Lower leg skin (tissue), 4 donors: ENCODE measurements around the gene LRRN3. TPM values are rescaled to one million over a fixed set of nuclear protein-coding genes. Genes with fewer than 3 reads are reported as not detected.

Experiments used
- DNase-seq, 2 donors: peaks; one replicate each; pipeline ENCODE4 v3.0.0-alpha.2; 2019; ENCODE audit warnings: low spot score in 2 of 2
- H3K4me3 ChIP-seq: fragments of 200-600 bp; sonication (generic); 2 replicates; pipeline ENCODE4 v1.5.1; 2017; ENCODE audit warnings: mild to moderate bottlenecking, low read depth; ENCODE audit not compliant: poor library complexity, severe bottlenecking
- CTCF ChIP-seq, 3 donors: fragments of 450-650 bp; IDR thresholded peaks; one replicate each; pipeline ENCODE4 v1.5.1; 2016; ENCODE audit warnings: antibody characterized with exemption in 3 of 3, mild to moderate bottlenecking in 3 of 3, moderate library complexity in 2 of 3
- POLR2A ChIP-seq, 2 donors: fragments of 450-650 bp; IDR thresholded peaks; one replicate each; pipeline ENCODE4 v1.6.1; 2016 to 2017; ENCODE audit warnings: antibody characterized with exemption in 2 of 2, mild to moderate bottlenecking in 1 of 2, moderate library complexity in 1 of 2
- WGBS, 2 donors: methylation state at CpG; one replicate each; pipeline ENCODE4 v1.1.5; 2018; 5-methylcytosine and 5-hydroxymethylcytosine counted together
- intact Hi-C: fragments of 100-400 bp; cut with DNase I; formaldehyde crosslinking; loops from one replicate; pipeline ENCODE4 v1.15.0; 2023; ENCODE audit warnings: low total_unique reads
- total RNA-seq, 4 donors: library from RNA; depleted of rRNA; stranded (reverse); fragments of >200 nt; gene quantifications; one replicate each; pipeline ENCODE4 v1.1.0, GENCODE V29; 2016

Gene LRRN3
- total RNA-seq, 4 donors from 2014 or later: 0.16 TPM; not detected in 3

GRCh38 chr7:111074071-111074747, 16.7 kb upstream of the LRRN3 start:
- TF ChIP-seq POLR2A (IDR thresholded peaks at IDR 0.05) (no peak), CTCF (IDR thresholded peaks at IDR 0.05) (no peak)
- intact Hi-C loops: no loop called here
- no peak for DNase-seq
- H3K4me3 ChIP-seq: no peak overlapping the region
- WGBS, 2 donors: 35% methylated on average over 3 of the region's 3 CpGs

GRCh38 chr7:111074748-111075146, 16.2 kb upstream of the LRRN3 start:
- 56 to 59% methylated on average over 6 of the region's 6 CpGs for WGBS, 2 donors
- TF ChIP-seq CTCF (IDR thresholded peaks at IDR 0.05) (no peak), POLR2A (IDR thresholded peaks at IDR 0.05) (no peak)
- no peak for DNase-seq
- no peak overlapping the region for H3K4me3 ChIP-seq
- intact Hi-C loops: no loop called here

- H3K4me3 ChIP-seq: no peak overlapping the region
- no peak for DNase-seq
- intact Hi-C loops: no loop called here
- 91 to 95% methylated on average over 5 of the region's 5 CpGs for WGBS, 2 donors
- TF ChIP-seq CTCF (IDR thresholded peaks at IDR 0.05): no peak
- no peak for TF ChIP-seq POLR2A (IDR thresholded peaks at IDR 0.05)
Measured at GRCh38 chr7:111075498-111075897, 15.4 kb upstream of the LRRN3 start.

- TF ChIP-seq CTCF (IDR thresholded peaks at IDR 0.05) (no peak), POLR2A (IDR thresholded peaks at IDR 0.05) (no peak)
- no peak overlapping the region for H3K4me3 ChIP-seq
- intact Hi-C loops: no loop called here
- DNase-seq: no peak
Measured at GRCh38 chr7:111076205-111076604, 14.7 kb upstream of the LRRN3 start.

- TF ChIP-seq CTCF (IDR thresholded peaks at IDR 0.05) (no peak), POLR2A (IDR thresholded peaks at IDR 0.05) (no peak)
- no peak for DNase-seq
- intact Hi-C loops: no loop called here
- no peak overlapping the region for H3K4me3 ChIP-seq
- 95 to 99% methylated on average over 2 of the region's 2 CpGs for WGBS, 2 donors
Measured at GRCh38 chr7:111077001-111077400, 13.9 kb upstream of the LRRN3 start.
